ENCODE measurements around the gene ARHGAP24. TPM values are rescaled to one million over a fixed set of nuclear protein-coding genes. Genes with fewer than 3 reads are reported as not detected.

Gene ARHGAP24
- total RNA-seq, 2 donors from 2014 or later: 4.2 to 5.2 TPM

DNA sequence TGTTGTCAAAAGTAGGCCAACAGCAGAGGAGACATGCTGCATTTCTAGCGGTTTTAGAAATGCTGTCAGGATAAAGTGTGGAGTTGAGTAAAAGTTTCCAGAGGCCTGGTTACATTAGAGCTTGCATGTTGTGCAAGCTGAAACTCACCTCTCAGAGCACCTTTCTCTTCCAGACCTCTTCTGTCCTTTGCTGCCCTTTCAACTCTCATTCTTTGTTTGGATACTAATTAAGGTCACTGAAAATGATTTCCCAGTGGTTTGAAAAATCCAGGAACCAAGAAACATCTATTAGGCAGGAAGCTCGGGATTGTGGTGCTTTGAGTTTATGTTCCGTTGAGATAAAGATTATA is 458.3 kb downstream of the ARHGAP24 start:
- Histone ChIP-seq H3K4me1 (no peaks in the 10 kb centered on the region), H3K9ac (ENCODE audit: low read depth in 2 of 2, low read length in 2 of 2) (no peak overlapping the region), H3K4me3 (no peak overlapping the region), H3K27ac (no peak overlapping the region), H3K27me3 (no peaks in the 10 kb centered on the region), H3K9me3 (no peaks in the 10 kb centered on the region), H3K36me3 (no peaks in the 10 kb centered on the region)
- TF ChIP-seq, protein P1, sequence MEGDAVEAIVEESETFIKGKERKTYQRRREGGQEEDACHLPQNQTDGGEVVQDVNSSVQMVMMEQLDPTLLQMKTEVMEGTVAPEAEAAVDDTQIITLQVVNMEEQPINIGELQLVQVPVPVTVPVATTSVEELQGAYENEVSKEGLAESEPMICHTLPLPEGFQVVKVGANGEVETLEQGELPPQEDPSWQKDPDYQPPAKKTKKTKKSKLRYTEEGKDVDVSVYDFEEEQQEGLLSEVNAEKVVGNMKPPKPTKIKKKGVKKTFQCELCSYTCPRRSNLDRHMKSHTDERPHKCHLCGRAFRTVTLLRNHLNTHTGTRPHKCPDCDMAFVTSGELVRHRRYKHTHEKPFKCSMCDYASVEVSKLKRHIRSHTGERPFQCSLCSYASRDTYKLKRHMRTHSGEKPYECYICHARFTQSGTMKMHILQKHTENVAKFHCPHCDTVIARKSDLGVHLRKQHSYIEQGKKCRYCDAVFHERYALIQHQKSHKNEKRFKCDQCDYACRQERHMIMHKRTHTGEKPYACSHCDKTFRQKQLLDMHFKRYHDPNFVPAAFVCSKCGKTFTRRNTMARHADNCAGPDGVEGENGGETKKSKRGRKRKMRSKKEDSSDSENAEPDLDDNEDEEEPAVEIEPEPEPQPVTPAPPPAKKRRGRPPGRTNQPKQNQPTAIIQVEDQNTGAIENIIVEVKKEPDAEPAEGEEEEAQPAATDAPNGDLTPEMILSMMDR (IDR thresholded peaks at IDR 0.05): no peak
- intact Hi-C loops (cut with DNase I): no loop called here
- DNase-seq: no peak

DNA sequence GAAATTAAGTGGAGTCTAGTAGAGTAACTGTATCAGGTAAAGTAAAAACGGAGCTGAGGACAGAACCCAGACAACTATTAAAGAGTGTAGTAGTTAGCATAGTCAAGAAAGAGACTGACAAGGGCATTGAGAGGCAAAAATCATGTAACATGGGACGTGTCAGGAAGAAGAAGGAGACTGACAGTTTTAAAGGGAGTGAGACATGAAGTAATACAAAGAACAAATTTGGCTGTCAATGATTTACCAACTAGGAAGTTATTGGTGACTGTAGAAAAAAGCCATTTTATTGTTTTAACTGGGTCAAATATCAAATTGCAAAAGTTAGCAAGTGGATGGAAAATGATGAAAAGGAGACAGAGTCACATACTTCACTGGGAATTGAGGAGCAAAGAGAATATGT is 462.6 kb downstream of the ARHGAP24 start:
- intact Hi-C loops (cut with DNase I): no loop called here
- Histone ChIP-seq H3K36me3 (no peaks in the 10 kb centered on the region), H3K4me3 (no peak overlapping the region), H3K9ac (ENCODE audit: low read depth in 2 of 2, low read length in 2 of 2) (no peak overlapping the region), H3K27me3 (no peaks in the 10 kb centered on the region), H3K9me3 (no peaks in the 10 kb centered on the region), H3K4me1 (no peaks in the 10 kb centered on the region), H3K27ac (no peak overlapping the region)
- TF ChIP-seq, protein P1 (IDR thresholded peaks at IDR 0.05): no peak
- DNase-seq: no peak

GRCh38 chr4:85938062-85938461 is 463.1 kb downstream of the ARHGAP24 start:
- no peaks in the 10 kb centered on the region for H3K27me3 ChIP-seq
- H3K4me1 ChIP-seq: no peaks in the 10 kb centered on the region
- H3K36me3 ChIP-seq: no peaks in the 10 kb centered on the region
- no peak overlapping the region for H3K27ac ChIP-seq
- no peak overlapping the region for H3K4me3 ChIP-seq
- TF ChIP-seq, protein P1 (IDR thresholded peaks at IDR 0.05): no peak
- H3K9me3 ChIP-seq: no peaks in the 10 kb centered on the region
- peak; percentile 24 for DNase-seq
- intact Hi-C loops (cut with DNase I): no loop called here
- no peak overlapping the region for H3K9ac ChIP-seq (ENCODE audit: low read depth in 2 of 2, low read length in 2 of 2)

DNA sequence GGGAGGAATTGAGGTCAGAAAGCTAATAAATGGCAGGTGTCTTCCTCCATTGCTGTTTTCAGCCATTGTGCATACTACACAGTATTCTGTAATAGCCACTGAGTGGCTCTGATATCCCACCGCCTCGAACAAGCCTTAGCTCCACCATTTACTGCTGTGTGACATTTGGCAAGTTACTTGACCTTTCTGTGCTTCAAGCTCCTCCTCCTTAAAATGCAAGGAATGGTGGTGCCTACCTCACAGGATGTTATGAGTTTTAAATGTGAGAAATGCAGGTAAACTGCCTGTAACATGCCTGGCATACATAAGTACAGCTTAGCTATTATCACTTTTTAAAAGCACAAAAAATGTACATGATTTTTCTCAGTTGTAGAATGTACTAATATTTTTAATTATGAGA is 464.0 kb downstream of the ARHGAP24 start:
- TF ChIP-seq, protein P1 (IDR thresholded peaks at IDR 0.05): no peak
- Histone ChIP-seq H3K4me1 (no peaks in the 10 kb centered on the region), H3K36me3 (no peaks in the 10 kb centered on the region), H3K27me3 (no peaks in the 10 kb centered on the region), H3K9ac (ENCODE audit: low read depth in 2 of 2, low read length in 2 of 2) (no peak overlapping the region), H3K4me3 (no peak overlapping the region), H3K9me3 (no peaks in the 10 kb centered on the region), H3K27ac (no peak overlapping the region)
- intact Hi-C loops (cut with DNase I): no loop called here
- no peak for DNase-seq

DNA sequence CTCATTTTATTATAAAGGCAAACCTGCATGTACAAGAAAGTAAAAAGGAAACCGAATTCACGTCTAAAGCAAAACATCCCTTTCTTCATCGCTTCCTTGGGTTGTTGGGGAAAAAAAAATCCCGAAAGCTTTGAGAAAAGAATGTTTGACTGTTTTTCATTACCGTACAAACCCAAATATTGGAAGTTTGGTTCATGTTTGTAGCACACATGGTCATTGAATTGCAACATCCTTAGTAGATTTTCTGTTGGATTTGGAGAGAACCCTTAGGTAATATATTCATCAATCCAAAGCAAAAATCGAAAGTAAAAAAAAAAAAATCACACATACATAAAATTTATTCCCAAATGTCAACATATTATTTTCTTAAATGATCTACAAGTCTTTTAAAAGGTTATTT is 464.6 kb downstream of the ARHGAP24 start:
- TF ChIP-seq, protein P1 (IDR thresholded peaks at IDR 0.05): no peak
- Histone ChIP-seq H3K27me3 (no peaks in the 10 kb centered on the region), H3K9me3 (no peaks in the 10 kb centered on the region), H3K4me3 (no peak overlapping the region), H3K36me3 (no peaks in the 10 kb centered on the region), H3K9ac (ENCODE audit: low read depth in 2 of 2, low read length in 2 of 2) (no peak overlapping the region), H3K4me1 (no peaks in the 10 kb centered on the region), H3K27ac (no peak overlapping the region)
- DNase-seq: no peak
- intact Hi-C loops (cut with DNase I): no loop called here

DNA sequence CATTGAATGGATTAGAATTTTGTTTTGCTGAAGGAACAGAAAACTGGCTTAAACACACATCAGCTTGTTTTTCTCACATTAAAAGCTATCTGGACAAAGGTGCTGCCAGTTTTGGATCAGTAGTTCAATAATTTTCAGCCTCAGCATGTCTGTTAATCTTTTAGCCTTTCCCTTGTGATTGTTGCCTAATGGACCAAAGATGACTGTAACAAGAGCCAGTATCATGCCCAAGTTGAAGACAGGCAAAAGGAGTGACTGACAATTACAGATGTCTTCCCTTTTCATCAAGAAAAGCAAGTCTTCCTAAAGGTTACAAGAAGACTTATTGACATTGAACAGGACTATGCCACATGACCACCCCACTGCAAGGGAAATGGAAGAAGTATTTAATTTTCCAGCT is 465.2 kb downstream of the ARHGAP24 start:
- no peaks in the 10 kb centered on the region for H3K4me1 ChIP-seq
- no peak overlapping the region for H3K27ac ChIP-seq
- intact Hi-C loops (cut with DNase I): no loop called here
- TF ChIP-seq, protein P1 (IDR thresholded peaks at IDR 0.05): no peak
- H3K9ac ChIP-seq (ENCODE audit: low read depth in 2 of 2, low read length in 2 of 2): no peak overlapping the region
- no peak for DNase-seq
- no peaks in the 10 kb centered on the region for H3K27me3 ChIP-seq
- H3K4me3 ChIP-seq: no peak overlapping the region
- no peaks in the 10 kb centered on the region for H3K9me3 ChIP-seq
- no peaks in the 10 kb centered on the region for H3K36me3 ChIP-seq

All from colonic mucosa (tissue), 4 donors.